Pons (tissue), 1 donor: Measurements from ENCODE around the gene GRID1.

Experiments
- DNase-seq: peaks from one replicate; pipeline ENCODE4 v3.0.0-alpha.2; 2016; ENCODE audit warnings: low spot score

GRID1 gene

GRCh38 chr10:86368987-86369386 lies 2.4 kb upstream of the GRID1 start:
- DNase-seq, result no peak

- DNase-seq, result no peak
Measured at GRCh38 chr10:86368046-86368445, 1.5 kb upstream of the GRID1 start.

DNA sequence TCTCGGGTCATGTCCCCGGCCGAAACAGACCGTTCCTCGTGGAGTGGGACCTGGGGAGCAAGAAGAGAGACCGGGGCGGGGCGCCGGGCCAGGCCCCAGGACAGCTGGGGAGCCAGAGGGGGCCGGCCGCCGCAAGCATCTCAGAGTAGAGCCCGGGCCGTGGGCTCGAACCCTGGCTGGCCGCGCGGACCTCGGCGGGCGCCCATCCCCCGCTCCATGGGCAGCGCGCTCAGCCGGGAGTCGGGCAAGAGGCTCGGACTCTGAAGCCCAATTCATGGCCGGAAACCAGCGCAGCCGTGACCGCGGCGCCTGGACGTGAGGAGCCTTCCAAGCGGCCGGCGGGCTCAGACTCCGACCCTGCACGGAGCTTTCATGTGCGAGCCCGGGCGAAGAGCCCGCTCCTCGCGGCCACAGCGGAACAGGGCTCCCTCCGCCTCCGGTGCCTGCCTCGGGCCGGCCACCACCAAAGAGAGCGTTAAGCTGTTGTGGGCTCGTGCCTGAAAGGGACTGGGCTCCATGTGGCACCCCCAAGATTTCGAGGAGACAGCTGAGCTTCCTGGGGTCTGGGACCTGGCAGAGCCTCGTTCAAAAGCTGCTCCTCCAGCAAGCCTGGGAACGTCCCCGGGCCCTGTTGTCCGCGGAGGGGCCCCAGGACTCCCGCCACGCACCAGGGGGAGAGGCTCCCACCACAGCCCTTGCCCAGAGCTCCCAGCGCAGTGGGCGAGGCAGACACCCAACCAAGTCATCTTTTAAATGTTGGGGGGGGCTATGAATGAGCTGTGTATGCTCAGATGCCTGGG lies 757 bp upstream of the GRID1 start:
- no peak for DNase-seq

DNA sequence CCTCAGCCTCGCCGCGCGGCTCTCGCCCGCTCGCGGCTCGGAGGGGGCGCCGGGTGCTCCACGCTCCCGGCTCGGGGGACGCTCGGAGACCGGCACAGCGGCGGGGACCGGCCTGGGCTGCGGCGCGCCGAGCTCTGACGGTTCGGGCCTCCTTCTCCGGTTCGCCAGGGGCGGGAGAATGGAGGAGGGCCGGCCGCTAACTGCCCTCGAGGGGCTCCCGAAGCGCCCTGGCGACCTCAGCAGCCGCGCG lies 232 bp upstream of the GRID1 start:
- DNase-seq, result peak; percentile 69

GRCh38 chr10:86365346-86366032 lies 1.1 kb downstream of the GRID1 start:
- no peak for DNase-seq

GRCh38 chr10:86364491-86365345 lies 1.9 kb downstream of the GRID1 start:
- DNase-seq, result no peak

DNA sequence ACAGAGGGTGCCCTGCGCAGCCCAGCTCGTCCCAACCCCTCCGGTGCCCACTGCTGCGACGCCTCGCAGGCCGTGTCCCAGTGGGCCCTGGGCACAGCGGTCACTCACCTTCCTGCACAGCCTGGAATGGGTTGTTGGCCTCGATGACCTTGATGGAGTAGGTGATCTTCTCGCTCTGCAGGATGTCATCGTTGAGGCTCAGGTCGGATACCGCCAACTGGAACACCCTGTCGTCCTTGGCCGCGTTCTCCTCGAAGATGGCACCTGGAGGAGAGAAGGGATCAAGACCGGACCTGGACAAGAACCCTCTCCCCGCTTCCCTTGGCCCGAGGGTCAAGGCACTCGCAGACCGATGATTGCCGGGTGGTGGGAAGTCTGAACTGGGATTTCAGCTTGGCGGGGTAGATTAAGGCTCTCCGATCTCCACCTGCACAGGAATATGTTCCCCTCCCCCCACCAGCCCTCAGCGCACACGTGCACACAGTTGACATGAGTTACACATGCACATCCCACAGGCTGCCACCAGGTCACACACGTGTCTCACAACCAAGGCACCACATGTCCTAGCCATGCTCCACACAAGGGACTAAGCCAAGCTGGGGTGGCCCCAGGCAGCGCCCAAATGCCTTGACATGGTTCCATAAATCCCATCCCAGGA lies 2.6 kb downstream of the GRID1 start:
- DNase-seq, result no peak

- DNase-seq, result no peak
Measured at GRCh38 chr10:86363184-86363832, 3.3 kb downstream of the GRID1 start.

DNA sequence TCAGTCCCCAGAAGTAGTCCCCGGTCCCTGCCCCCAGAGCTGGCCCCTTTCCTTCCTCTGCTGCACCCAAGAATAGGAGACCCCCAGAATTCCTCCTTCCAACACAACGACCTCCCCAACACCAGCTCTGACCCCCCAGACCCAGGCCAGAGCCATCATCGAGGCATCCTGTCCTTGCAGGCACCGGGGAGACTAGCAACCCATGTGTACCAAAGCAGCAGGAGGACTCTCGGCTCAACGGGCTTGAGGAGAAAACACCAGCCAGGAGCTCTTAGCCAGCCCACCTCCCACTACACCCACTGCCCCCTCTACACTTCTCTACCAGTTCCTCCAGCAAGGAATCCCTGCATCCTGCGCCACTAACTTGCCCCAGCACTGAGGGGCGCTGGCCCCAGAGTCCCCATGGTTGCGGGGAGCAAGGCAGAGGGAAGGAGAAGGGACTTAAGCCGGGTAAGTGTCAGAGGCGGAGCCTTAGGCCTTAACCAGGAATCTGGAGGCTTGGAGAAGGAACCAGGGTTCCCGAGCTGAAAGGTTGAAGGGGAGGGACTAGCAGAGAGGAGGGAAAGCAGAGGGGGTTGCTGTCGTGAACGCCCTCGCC lies 3.9 kb downstream of the GRID1 start:
- DNase-seq, result no peak

DNA sequence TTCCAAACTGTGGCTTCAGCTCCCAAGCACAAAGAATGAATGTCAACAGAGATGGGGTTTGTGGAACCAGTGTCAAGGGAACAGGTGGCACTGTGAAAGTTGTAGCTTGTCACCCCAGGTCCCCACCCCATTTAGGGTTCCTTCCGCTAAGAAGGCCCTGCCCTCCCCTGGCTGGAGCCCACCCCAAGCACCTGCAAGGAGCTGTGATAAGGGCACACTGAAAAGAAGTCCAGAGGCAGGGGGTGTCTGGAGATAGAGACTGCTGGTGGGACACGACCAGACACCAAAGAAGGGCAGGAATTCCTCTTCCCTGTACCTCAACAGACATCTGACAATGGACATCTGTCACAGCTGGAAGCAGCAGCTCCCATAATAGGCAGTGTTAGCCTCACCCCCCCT lies 4.5 kb downstream of the GRID1 start:
- DNase-seq, result no peak

GRCh38 chr10:86361156-86362128 lies 5.2 kb downstream of the GRID1 start:
- peak; percentile 88 for DNase-seq

DNA sequence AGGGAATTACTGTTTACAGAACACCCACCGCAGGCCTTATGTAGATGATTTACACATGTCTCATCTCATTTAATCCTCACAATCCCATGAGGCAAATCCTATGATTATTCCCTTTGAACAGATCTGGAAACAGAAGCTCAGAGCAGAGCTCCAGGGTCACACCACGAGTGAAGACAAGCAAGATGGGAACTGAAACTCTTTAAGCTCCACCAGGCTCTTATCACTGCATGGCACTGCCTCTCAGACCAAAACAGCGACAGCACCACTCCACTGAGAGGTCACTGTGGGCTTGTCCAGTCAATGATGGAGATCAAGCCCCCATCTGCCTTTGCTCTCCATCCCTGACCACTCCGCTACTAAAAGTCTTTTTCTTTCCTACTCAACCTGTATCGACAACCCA lies 5.9 kb downstream of the GRID1 start:
- DNase-seq, result peak; percentile 70

- no peak for DNase-seq
Measured at GRCh38 chr10:86359954-86360353, 6.6 kb downstream of the GRID1 start.

- DNase-seq, result no peak
Measured at GRCh38 chr10:86359111-86359510, 7.5 kb downstream of the GRID1 start.

GRCh38 chr10:86357676-86358075 lies 8.9 kb downstream of the GRID1 start:
- no peak for DNase-seq

- peak; percentile 83 for DNase-seq
Measured at GRCh38 chr10:86357041-86357440, 9.6 kb downstream of the GRID1 start.

DNA sequence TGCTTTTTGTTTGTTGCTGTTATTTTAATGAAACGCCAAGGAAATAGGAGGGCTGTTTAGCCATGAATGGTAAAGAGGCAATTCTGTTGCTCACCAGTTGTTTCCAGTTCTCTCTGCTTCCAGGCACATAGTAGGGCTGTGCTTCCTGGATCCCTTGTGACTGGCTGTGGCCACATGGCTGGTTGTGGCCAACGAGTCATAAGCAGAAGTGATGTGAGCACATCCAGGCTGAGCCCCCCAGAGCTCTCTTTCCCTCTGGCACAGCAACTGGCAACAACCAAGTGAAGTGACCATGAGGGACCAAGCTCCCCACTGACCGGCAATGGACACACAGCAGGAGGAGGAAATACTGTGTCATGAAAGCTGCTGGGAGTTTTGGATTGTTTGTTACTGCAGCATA lies 10.3 kb downstream of the GRID1 start:
- DNase-seq, result no peak

DNA sequence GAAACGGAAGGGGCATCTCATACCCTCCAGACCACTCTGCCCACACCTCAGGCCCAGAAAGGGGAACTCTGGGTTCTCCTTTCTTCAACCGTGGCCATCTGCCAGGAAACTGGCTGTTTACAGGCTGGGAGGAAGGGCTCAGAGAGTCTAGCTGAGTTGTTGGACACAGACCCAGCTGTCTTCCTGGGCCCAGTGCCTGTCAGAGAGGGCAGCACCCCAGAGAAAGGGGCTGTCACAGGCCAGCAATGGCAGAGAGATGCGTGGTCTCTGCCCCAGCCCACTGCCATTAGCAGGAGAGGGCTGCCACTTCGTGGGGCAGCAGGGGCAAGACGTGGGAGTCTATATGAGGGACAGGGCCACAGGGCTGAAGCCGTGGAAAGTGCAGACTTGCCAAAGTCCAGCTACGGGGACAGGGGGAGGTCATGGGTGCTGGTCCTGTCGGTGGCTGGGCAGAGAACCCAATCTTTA lies 11.0 kb downstream of the GRID1 start:
- DNase-seq, result peak; percentile 99

DNA sequence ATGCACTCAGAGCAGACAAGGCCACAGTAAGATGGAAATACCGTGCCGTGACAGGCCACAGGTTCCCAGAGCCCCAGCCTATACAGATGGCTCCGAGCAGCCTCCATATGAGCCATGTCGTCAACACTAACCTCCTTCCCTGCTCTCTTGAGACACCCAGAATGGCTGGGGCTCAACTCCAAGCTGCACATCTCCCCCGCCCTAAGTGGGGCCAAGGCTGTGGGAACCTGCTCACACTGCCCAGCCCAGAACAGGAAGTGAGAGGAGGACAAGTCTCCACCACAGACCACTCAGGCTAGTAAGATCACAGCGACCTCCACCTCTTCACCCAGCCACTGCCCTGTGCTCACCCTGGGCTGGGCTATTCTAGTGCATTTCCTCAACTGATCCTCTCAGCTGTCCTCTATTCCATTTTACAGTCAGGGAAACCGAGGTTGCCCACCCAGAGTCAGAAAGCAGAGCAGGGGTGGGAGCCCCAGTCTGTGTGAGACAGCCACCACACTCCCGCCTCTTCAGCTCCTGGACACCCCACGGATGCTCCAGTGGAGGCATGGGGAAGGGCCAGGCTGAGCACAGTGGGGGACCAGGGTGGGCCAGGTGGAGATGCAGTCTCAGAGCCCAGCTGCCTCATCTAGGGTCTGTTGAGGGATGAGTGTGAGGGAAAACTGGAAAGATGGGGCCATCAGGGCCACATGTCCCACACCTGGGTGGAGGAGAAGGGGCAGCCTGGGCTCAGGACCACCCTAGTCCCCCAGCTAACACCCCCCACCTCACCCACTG lies 11.6 kb downstream of the GRID1 start:
- no peak for DNase-seq
